HS-27A (cell line): Measurements from ENCODE around the gene KCTD12.
"Not testable (repeated sequence)": the region's sequence is repeated elsewhere in the genome, so short reads cannot be mapped to it uniquely, and the experiment has no call there.

Source experiments
- DNase-seq: peaks from one replicate; pipeline ENCODE4 v3.0.0-alpha.2; 2012; ENCODE audit warnings: low read depth, missing footprints

KCTD12 gene

GRCh38 chr13:76886292-76887075, at the start of gene KCTD12:
Gene KCTD12, minus strand, starts transcription at chr13:76886405. Its CDS starts 257 bp downstream, at chr13:76886148.
- no peak for DNase-seq

- DNase-seq, result no peak
Measured at GRCh38 chr13:76934671-76935070, 48.5 kb upstream of the KCTD12 start.

- no peak for DNase-seq
Measured at GRCh38 chr13:76932076-76932475, 45.9 kb upstream of the KCTD12 start.

GRCh38 chr13:76929851-76930374, 43.7 kb upstream of the KCTD12 start:
- no peak for DNase-seq

- DNase-seq, result no peak
Measured at GRCh38 chr13:76929320-76929719, 43.1 kb upstream of the KCTD12 start.

- no peak for DNase-seq
Measured at GRCh38 chr13:76928456-76928855, 42.3 kb upstream of the KCTD12 start.

GRCh38 chr13:76927955-76928354, 41.8 kb upstream of the KCTD12 start:
- DNase-seq, result no peak

GRCh38 chr13:76925115-76925514, 38.9 kb upstream of the KCTD12 start:
- no peak for DNase-seq

GRCh38 chr13:76921516-76921915, 35.3 kb upstream of the KCTD12 start:
- DNase-seq, result no peak

- not testable (repeated sequence) for DNase-seq
Measured at GRCh38 chr13:76917755-76918481, 31.7 kb upstream of the KCTD12 start.

GRCh38 chr13:76917095-76917494, 30.9 kb upstream of the KCTD12 start:
- no peak for DNase-seq

- no peak for DNase-seq
Measured at GRCh38 chr13:76913898-76914297, 27.7 kb upstream of the KCTD12 start.

GRCh38 chr13:76912476-76912875, 26.3 kb upstream of the KCTD12 start:
- DNase-seq, result no peak

- no peak for DNase-seq
Measured at GRCh38 chr13:76904507-76904906, 18.3 kb upstream of the KCTD12 start.

GRCh38 chr13:76903544-76904162, 17.4 kb upstream of the KCTD12 start:
- DNase-seq, result no peak

- not testable (repeated sequence) for DNase-seq
Measured at GRCh38 chr13:76899066-76899465, 12.9 kb upstream of the KCTD12 start.

GRCh38 chr13:76897171-76897570, 11.0 kb upstream of the KCTD12 start:
- not testable (repeated sequence) for DNase-seq

- DNase-seq, result no peak
Measured at GRCh38 chr13:76894401-76895110, 8.4 kb upstream of the KCTD12 start.

- DNase-seq, result no peak
Measured at GRCh38 chr13:76892488-76892887, 6.3 kb upstream of the KCTD12 start.

GRCh38 chr13:76890021-76890420, 3.8 kb upstream of the KCTD12 start:
- no peak for DNase-seq

GRCh38 chr13:76889254-76889653, 3.0 kb upstream of the KCTD12 start:
- no peak for DNase-seq

- DNase-seq, result no peak
Measured at GRCh38 chr13:76888421-76888820, 2.2 kb upstream of the KCTD12 start.
